Natural killer cell treated with Interleukin-12 subunit alpha and Interleukin-12 subunit beta and Interleukin-15 and Interleukin-18, amount 100 ng/mL, for 72 hours (primary cell): ENCODE data around the gene UQCC5. TPM values are rescaled to one million over a fixed set of nuclear protein-coding genes. Genes with fewer than 3 reads are reported as not detected.

Source experiments
- ATAC-seq, 2 donors: fragments of 150-1000 bp; cut with Tn5 transposase in 1 of 2; sonication (Bioruptor Pico), chemical (Tn5 transposase) in 1 of 2; 2 replicates each; pipeline ENCODE4 v1.10.0; 2021
- DNase-seq: peaks from one replicate; pipeline ENCODE4 v3.0.0; 2022; ENCODE audit warnings: low spot score
- H3K27ac Mint-ChIP-seq, 2 donors: 1 replicate in 1 of 2; 2 replicates in 1 of 2; pipeline ENCODE4 v1.8.0; 2022; ENCODE audit warnings: mixed read lengths in 2 of 2, mild to moderate bottlenecking in 1 of 2, moderate library complexity in 1 of 2
- H3K27me3 Mint-ChIP-seq, 2 donors: 1 replicate in 1 of 2; 2 replicates in 1 of 2; pipeline ENCODE4 v1.8.0; 2022; ENCODE audit warnings: mixed read lengths in 2 of 2
- H3K36me3 Mint-ChIP-seq: one replicate; pipeline ENCODE4 v1.8.0; 2022; ENCODE audit warnings: mixed read lengths
- H3K4me1 Mint-ChIP-seq, 2 donors: 1 replicate in 1 of 2; 2 replicates in 1 of 2; pipeline ENCODE4 v1.8.0; 2022; ENCODE audit warnings: low read depth in 2 of 2, mixed read lengths in 2 of 2, mild to moderate bottlenecking in 1 of 2
- H3K4me3 Mint-ChIP-seq: one replicate; pipeline ENCODE4 v1.8.0; 2022; ENCODE audit warnings: mixed read lengths
- H3K9me3 Mint-ChIP-seq: 2 replicates; pipeline ENCODE4 v1.8.0; 2022; ENCODE audit warnings: mixed read lengths
- total RNA-seq, 2 donors: library from RNA; stranded (reverse); gene quantifications; one replicate each; pipeline ENCODE4 v1.2.3, GENCODE V29; 2022

UQCC5 gene
- total RNA-seq, 2 donors from 2014 or later = 6.7 to 18.0 TPM

DNA sequence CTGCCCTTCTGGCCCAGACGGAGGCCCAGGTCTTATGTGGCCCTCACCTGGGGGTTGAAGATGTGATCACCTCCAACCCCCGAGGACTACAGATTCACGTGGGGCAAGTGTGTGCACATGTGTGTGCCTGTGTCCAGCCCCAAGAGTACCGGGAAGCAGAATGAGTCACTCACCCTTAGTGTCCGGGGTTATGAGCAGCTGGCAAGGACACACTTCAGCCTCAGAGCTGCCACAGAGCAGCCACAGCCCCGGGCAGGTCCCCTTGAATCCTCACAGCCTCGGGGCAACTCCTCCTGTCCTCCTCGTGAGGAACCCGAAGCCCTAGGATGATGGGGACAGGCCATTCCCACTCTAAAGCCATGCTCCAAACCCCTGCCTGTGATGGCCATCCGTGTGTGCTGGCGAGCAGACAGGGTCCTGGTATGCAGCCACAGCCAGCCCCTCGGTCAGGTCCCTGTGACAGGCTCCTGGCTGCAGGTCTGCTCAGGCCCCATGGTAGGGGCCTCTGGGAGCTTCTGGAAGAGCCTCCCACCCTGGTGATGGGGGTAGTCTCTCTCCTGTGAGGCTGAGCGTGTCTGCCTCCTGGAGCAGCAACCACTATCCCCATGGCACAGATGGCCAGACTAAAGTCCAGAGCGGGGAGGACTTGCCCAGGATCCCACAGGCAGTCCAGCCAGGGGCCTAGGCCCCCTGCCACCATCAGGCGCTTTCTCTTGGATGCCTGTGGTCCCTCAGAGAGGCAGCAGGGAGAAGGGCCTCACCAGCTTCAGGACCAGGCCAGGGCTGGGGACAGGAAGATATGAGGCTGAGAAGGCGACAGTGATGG is 40.4 kb upstream of the UQCC5 start:
- H3K9me3 Mint-ChIP-seq = no peaks in the 10 kb centered on the region
- no peaks in the 10 kb centered on the region for H3K36me3 Mint-ChIP-seq
- H3K4me3 Mint-ChIP-seq = no peak overlapping the region
- no peak for ATAC-seq
- no peaks in the 10 kb centered on the region for H3K27me3 Mint-ChIP-seq
- H3K4me1 Mint-ChIP-seq = peaks cover 0 to 19% of the 10 kb centered on the region in 2 donors
- no peak for DNase-seq
- no peak overlapping the region for H3K27ac Mint-ChIP-seq

DNA sequence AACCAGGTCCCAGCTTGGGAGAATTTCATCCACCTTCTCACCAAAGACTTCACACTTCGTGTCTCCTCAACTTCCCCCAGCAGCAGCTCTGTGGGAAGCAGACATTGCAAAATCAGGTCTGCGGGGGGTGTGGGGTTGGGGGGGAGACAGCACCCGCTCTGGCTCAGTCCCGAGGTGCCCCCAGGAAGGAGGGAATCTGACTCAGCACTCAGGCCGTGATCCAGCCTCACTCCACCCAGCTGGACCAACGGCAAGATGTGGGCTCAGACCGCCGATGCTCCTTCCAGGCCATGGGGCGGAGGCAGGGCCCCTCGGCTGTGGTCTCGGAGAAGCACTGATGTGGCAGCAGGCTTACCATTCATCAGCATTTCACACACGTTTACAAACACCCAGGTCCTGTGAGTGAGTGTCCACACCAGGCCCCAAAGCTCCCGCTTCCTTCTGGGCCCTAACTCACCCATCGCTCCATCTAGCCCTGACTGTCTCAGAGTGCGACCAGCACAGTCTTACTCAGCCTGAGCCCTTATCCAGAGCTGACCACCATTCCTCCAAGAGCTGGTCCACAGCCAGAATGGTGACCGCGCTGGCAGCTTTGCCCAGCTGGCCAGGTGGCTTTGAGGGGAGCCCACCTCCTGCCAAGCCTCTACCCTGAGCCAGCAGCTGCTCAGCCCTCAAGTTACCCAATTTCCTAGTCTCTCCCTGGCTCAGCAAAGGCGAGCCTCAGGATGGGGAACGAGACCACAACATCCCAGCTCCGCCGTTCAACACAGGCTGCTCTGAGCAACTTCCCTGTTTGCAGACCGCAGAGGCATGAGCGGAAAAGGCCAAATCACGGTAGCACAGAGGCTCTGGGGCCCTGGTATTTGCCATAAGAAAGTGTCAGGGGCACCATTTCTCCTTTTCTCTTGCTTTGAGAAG is 38.0 kb upstream of the UQCC5 start:
- no peak for DNase-seq
- Mint-ChIP-seq H3K27me3 (no peaks in the 10 kb centered on the region), H3K9me3 (no peaks in the 10 kb centered on the region), H3K4me1 (peaks cover 0 to 14% of the 10 kb centered on the region in 2 donors), H3K27ac (peak overlapping the region in 1 of 2 donors; percentile 39), H3K4me3 (no peak overlapping the region), H3K36me3 (no peaks in the 10 kb centered on the region)
- ATAC-seq = peak; percentile 37 to 50

DNA sequence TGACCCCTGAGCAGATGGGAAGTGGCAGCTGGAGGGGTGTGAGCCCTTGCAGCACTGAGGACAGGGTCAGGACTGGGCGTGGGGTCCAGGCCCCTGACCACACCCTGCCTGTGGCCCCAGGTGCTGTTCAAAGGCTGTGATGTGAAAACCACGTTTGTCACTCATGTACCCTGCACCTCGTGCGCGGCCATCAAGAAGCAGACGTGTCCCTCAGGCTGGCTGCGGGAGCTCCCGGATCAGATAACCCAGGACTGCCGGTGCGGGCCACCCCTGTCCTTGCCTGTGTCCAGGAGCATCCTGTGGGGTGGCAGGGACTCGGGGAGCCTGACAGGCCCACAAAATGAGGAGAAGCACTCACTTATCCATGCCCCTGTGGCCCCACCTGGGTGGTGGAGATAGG is 35.4 kb upstream of the UQCC5 start:
- peaks cover 0 to 7% of the 10 kb centered on the region in 2 donors for H3K4me1 Mint-ChIP-seq
- H3K4me3 Mint-ChIP-seq = no peak overlapping the region
- DNase-seq (no peak), ATAC-seq (no peak)
- no peaks in the 10 kb centered on the region for H3K36me3 Mint-ChIP-seq
- H3K27me3 Mint-ChIP-seq = no peaks in the 10 kb centered on the region
- H3K9me3 Mint-ChIP-seq = no peaks in the 10 kb centered on the region
- H3K27ac Mint-ChIP-seq = no peak overlapping the region

DNA sequence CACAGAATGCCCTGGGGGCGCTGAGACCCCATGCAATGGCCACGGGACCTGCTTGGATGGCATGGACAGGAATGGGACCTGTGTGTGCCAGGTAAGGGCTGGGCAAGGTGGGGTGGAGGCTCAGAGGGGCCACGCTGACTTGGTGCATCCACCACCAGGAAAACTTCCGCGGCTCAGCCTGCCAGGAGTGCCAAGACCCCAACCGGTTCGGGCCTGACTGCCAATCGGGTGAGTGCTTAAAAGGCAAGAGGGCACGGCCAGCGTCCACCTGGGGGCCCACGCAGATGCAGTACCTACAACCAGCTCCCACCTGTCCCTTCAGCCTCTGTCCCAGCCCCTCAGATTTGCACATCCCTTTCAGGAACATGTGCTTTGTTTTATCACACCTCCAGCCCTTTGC is 34.4 kb upstream of the UQCC5 start:
- DNase-seq (no peak), ATAC-seq (no peak)
- H3K27me3 Mint-ChIP-seq = no peaks in the 10 kb centered on the region
- no peak overlapping the region for H3K27ac Mint-ChIP-seq
- H3K4me3 Mint-ChIP-seq = no peak overlapping the region
- no peaks in the 10 kb centered on the region for H3K9me3 Mint-ChIP-seq
- no peaks in the 10 kb centered on the region for H3K36me3 Mint-ChIP-seq
- H3K4me1 Mint-ChIP-seq = peaks cover 0 to 7% of the 10 kb centered on the region in 2 donors

DNA sequence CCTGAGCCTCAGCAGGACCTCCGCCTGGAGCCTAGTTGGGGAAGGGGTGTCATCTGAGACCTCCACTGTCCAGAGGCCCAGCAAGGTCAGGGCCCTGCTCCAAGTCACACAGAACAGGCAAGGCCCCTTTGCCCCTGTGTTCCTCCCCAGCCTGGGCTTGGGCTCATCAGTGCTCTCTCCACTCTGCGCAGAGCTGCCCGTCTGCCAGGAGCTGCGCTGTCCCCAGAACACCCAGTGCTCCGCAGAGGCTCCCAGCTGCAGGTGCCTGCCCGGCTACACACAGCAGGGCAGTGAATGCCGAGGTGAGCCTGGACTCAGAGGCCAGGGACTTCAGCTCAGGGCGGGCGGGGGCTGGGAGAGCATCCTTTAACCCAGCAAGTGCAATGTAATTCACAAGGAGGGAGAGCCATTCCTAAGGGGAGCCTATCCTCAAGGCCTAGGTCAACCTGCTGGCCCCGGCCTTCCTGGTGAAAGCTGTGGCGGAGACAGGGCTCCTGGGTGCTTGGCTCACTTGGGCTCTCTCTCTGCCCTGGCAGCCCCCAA is 33.5 kb upstream of the UQCC5 start:
- no peak for ATAC-seq
- Mint-ChIP-seq H3K4me1 (peaks cover 0 to 3% of the 10 kb centered on the region in 2 donors), H3K27me3 (no peaks in the 10 kb centered on the region), H3K4me3 (no peak overlapping the region), H3K9me3 (no peaks in the 10 kb centered on the region), H3K27ac (no peak overlapping the region), H3K36me3 (no peaks in the 10 kb centered on the region)
- DNase-seq = no peak

DNA sequence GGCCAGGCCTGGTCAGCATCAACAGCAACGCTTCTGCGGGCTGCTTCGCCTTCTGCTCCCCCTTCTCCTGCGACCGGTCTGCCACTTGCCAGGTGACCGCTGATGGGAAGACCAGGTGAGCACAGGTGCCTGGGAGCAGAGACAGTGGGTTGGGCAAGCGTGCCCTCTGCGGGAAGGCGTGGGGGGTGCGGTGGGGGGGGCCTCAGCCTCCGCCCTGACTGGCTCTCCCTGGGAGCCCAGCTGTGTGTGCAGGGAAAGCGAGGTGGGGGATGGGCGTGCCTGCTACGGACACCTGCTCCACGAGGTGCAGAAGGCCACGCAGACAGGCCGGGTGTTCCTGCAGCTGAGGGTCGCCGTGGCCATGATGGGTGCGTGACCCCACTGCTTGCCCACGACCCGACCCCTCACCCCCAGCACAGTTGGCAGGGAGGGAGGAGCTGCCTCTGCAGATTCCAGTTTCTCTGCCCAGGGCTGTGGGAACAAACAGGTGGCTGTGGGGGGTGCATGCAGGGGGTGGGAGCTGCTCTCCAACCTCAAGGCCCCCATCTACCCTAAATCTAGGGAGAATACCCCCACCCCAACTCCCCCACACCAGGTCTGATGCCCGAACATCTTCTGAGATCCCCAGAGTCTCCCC is 32.5 kb upstream of the UQCC5 start:
- Mint-ChIP-seq H3K4me3 (no peak overlapping the region), H3K36me3 (no peaks in the 10 kb centered on the region), H3K27ac (no peak overlapping the region), H3K27me3 (no peaks in the 10 kb centered on the region), H3K9me3 (no peaks in the 10 kb centered on the region), H3K4me1 (no peaks in the 10 kb centered on the region)
- DNase-seq = no peak
- no peak for ATAC-seq

DNA sequence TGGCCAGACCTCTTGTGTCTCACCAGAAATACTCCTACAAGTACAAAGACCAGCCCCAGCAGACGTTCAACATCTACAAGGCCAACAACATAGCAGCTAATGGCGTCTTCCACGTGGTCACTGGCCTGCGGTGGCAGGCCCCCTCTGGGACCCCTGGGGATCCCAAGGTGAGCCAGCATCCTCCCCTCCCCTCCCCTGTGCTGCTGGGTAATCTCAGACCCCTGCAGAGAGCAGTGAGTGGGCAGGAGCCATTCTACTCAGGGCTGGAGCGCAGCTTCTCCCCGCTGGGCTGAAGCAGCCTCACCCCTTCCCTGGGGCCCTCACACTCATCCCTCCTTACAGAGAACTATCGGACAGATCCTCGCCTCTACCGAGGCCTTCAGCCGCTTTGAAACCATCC is 31.4 kb upstream of the UQCC5 start:
- no peaks in the 10 kb centered on the region for H3K27me3 Mint-ChIP-seq
- no peaks in the 10 kb centered on the region for H3K9me3 Mint-ChIP-seq
- ATAC-seq = no peak
- no peak overlapping the region for H3K27ac Mint-ChIP-seq
- no peaks in the 10 kb centered on the region for H3K36me3 Mint-ChIP-seq
- no peak overlapping the region for H3K4me3 Mint-ChIP-seq
- DNase-seq = no peak
- no peaks in the 10 kb centered on the region for H3K4me1 Mint-ChIP-seq

DNA sequence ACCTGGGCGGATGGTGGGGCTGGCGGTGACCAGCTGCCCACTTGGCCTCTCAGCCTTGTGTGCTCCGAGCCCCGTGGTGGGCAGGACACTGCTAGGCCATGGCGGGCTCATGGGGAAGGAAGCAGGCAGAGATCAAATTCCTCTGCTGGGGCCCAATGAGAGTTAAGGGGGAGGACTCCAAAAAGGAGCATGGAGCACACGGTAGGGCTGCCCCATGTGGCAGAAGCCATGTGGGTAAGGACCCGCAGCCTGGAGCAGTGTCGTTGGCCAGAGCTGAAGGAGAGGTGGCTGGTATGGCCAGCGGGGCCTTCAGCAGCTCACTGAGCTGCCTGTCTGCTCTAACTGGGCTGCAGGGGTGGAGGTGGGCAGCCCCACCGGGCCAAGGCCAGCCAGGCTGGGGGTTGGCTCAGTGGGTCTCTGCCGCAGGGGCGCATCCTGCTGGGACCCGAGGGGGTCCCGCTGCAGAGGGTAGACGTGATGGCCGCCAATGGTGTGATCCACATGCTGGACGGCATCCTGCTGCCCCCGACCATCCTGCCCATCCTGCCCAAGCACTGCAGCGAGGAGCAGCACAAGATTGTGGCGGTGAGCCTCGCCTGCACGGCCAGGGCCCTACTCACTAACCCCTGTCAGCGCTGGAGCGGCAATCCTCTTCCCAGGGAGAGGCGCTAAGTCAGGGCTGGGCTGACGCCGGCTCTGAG is 30.0 kb upstream of the UQCC5 start:
- Mint-ChIP-seq H3K27ac (no peak overlapping the region), H3K9me3 (no peaks in the 10 kb centered on the region), H3K36me3 (no peaks in the 10 kb centered on the region), H3K4me3 (no peak overlapping the region), H3K27me3 (no peaks in the 10 kb centered on the region), H3K4me1 (no peaks in the 10 kb centered on the region)
- DNase-seq (no peak), ATAC-seq (no peak)

DNA sequence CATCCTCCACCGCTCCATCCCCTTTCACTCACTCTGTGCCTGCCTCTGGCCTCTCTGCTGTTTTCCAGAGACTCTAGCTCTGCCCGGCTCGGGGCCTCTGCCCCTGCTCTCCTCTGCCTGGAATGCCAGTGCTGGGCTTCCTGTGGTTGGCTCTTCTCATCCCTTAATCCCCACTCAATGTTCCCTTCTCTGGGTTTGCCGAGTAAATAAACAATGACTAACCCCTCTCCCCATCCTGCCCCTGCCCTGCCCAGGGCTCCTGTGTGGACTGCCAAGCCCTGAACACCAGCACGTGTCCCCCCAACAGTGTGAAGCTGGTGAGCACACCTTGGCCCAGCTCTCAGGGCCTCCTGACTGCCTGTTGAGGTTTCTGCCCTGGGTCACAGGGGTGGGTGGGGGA is 29.0 kb upstream of the UQCC5 start:
- H3K9me3 Mint-ChIP-seq = no peaks in the 10 kb centered on the region
- no peak overlapping the region for H3K27ac Mint-ChIP-seq
- no peak for ATAC-seq
- DNase-seq = no peak
- H3K36me3 Mint-ChIP-seq = no peaks in the 10 kb centered on the region
- no peak overlapping the region for H3K4me3 Mint-ChIP-seq
- H3K27me3 Mint-ChIP-seq = no peaks in the 10 kb centered on the region
- H3K4me1 Mint-ChIP-seq = no peaks in the 10 kb centered on the region

DNA sequence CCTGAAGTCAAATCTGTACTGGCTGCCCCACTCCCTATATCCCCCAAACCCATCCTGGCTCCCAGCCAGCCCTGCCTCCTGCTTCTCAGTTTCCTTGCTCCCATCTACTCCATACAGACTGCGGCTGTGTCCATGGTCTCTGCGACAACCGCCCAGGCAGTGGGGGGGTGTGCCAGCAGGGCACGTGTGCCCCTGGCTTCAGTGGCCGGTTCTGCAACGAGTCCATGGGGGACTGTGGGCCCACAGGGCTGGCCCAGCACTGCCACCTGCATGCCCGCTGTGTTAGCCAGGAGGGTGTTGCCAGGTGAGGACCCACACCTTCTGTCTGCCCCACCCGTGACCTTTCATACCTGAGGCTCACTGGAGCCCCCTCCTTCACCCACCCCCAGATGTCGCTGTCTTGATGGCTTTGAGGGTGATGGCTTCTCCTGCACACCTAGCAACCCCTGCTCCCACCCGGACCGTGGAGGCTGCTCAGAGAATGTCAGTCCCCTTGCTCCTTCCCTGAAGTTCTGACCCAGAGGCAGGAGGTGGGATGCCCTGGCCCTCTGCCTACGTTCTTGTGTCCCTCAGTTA is 26.6 kb upstream of the UQCC5 start:
- Mint-ChIP-seq H3K4me3 (no peak overlapping the region), H3K36me3 (no peaks in the 10 kb centered on the region), H3K27me3 (no peaks in the 10 kb centered on the region), H3K4me1 (no peaks in the 10 kb centered on the region), H3K27ac (no peak overlapping the region), H3K9me3 (no peaks in the 10 kb centered on the region)
- DNase-seq (no peak), ATAC-seq (no peak)

DNA sequence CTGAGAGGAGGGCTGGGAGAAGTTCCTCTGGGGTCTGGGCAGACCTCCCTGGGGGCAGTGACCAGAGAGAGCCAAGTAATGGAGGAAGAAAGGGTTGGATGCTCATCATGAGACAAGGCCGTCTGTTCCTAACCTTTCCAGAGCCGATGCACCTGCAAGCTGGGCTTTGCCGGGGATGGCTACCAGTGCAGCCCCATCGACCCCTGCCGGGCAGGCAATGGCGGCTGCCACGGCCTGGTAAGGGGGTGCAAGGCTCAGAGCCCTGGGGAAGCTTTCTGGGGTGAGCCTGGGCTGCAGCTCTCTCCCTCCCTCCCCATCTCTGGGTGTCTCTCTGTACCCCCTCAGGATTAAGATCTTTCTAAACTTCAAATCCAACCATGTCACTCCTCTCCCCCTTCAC is 24.9 kb upstream of the UQCC5 start:
- H3K36me3 Mint-ChIP-seq = no peaks in the 10 kb centered on the region
- ATAC-seq = no peak
- no peak overlapping the region for H3K4me3 Mint-ChIP-seq
- H3K9me3 Mint-ChIP-seq = no peaks in the 10 kb centered on the region
- H3K4me1 Mint-ChIP-seq = no peaks in the 10 kb centered on the region
- H3K27me3 Mint-ChIP-seq = no peaks in the 10 kb centered on the region
- no peak for DNase-seq
- no peak overlapping the region for H3K27ac Mint-ChIP-seq

DNA sequence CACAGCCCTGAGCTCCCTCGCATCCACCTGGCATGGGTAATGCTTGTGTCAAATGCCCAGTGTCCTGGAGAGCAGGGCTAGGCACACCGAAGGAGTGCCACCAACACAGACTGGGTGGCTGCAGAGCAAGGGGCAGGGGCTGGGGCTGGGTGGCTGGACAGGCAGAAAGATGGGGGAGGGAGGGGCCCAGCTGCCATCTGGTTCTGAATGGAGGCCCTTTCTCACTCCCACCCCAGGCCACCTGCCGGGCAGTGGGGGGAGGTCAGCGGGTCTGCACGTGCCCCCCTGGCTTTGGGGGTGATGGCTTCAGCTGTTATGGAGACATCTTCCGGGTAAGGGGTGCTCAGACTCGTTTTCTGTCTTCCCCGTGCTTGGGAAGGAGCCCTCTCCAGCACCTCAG is 24.3 kb upstream of the UQCC5 start:
- Mint-ChIP-seq H3K4me1 (no peaks in the 10 kb centered on the region), H3K27me3 (no peaks in the 10 kb centered on the region), H3K36me3 (no peaks in the 10 kb centered on the region), H3K27ac (no peak overlapping the region), H3K9me3 (no peaks in the 10 kb centered on the region), H3K4me3 (no peak overlapping the region)
- ATAC-seq = no peak
- no peak for DNase-seq

DNA sequence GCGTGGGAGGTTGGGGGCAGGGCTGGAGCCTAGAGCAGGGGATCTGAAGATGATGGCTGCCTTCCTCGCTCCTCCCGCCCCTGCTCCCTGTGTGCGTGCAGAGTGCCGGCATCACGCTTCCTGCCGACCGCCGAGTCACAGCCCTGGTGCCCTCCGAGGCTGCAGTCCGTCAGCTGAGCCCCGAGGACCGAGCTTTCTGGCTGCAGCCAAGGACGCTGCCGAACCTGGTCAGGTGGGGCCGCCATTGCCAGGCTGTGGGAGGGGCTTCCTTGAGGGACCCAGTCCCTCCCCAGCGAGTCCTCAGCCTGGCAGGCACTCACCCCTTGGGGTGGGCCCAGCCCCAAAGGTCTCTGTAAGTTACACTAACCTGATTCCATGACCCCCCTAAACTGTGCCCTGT is 23.7 kb upstream of the UQCC5 start:
- no peak overlapping the region for H3K27ac Mint-ChIP-seq
- DNase-seq (no peak), ATAC-seq (no peak)
- H3K4me1 Mint-ChIP-seq = no peaks in the 10 kb centered on the region
- no peaks in the 10 kb centered on the region for H3K9me3 Mint-ChIP-seq
- no peaks in the 10 kb centered on the region for H3K27me3 Mint-ChIP-seq
- H3K36me3 Mint-ChIP-seq = no peaks in the 10 kb centered on the region
- no peak overlapping the region for H3K4me3 Mint-ChIP-seq
